ENCODE results near the gene KLHL26. TPM values are rescaled to one million over a fixed set of nuclear protein-coding genes. Genes with fewer than 3 reads are reported as not detected.

The KLHL26 gene
- total RNA-seq, 1 experiment from 2014 or later = 10.7 TPM

- peak overlapping the region in 2 of 3 experiments; percentile 39 to 77; a peak in 2 of 7 replicates for H3K27ac Mint-ChIP-seq
- Histone ChIP-seq H3T11ph (ENCODE audit: low read length) (no peak overlapping the region), H2BK20ac (ENCODE audit: low read depth, low read length, poor library complexity, severe bottlenecking) (no peak overlapping the region), H2AFZ (ENCODE audit: low read length) (no peak overlapping the region), H2BK5ac (ENCODE audit: insufficient read length, low read length) (no peak overlapping the region), H4K20me1 (ENCODE audit: control insufficient read depth, insufficient read depth, insufficient read length) (no peaks in the 10 kb centered on the region), H4K5ac (ENCODE audit: insufficient read length, low read depth, low read length) (no peak overlapping the region), H3K23ac (ENCODE audit: insufficient read length, low read depth, low read length) (no peak overlapping the region), H2BK15ac (ENCODE audit: low read depth, low read length) (no peak overlapping the region), H3K27ac (ENCODE audit: insufficient read length, low read depth, low read length) (no peak overlapping the region), H3K27me3 (ENCODE audit: insufficient read depth, low read length) (no peaks in the 10 kb centered on the region), H3K79me2 (ENCODE audit: insufficient read depth, low read length) (no peaks in the 10 kb centered on the region), H4K8ac (replicated peaks; ENCODE audit: insufficient read length, low read depth, low read length) (no peak overlapping the region), H3K9me3 (ENCODE audit: control insufficient read depth, low read depth, low read length) (no peaks in the 10 kb centered on the region), H3K4me2 (ENCODE audit: insufficient read depth, insufficient read length, low read length) (no peak overlapping the region), H3K9ac (ENCODE audit: extremely low read depth, insufficient read length, low read length) (no peak overlapping the region), H4K91ac (ENCODE audit: insufficient read length, low read depth, low read length) (no peak overlapping the region), H3K56ac (ENCODE audit: insufficient read length, low read depth, low read length) (no peak overlapping the region), H3K4me1 (ENCODE audit: insufficient read depth, low read length) (no peaks in the 10 kb centered on the region), H2BK120ac (ENCODE audit: low read depth, low read length, poor library complexity, severe bottlenecking) (no peak overlapping the region), H3K14ac (ENCODE audit: insufficient read depth, low read length) (no peak overlapping the region), H3K79me1 (ENCODE audit: insufficient read depth, low read depth, low read length, poor library complexity, severe bottlenecking) (no peaks in the 10 kb centered on the region), H2AK5ac (ENCODE audit: insufficient read length, low read length) (no peak overlapping the region), H3K23me2 (ENCODE audit: insufficient read length, low read depth, low read length, poor library complexity, severe bottlenecking) (no peaks in the 10 kb centered on the region), H3K4ac (ENCODE audit: low read depth, low read length) (no peak overlapping the region), H3K18ac (ENCODE audit: insufficient read length, low read depth, low read length) (no peak overlapping the region), H2BK12ac (ENCODE audit: insufficient read length, low read depth, low read length) (no peak overlapping the region)
- no peaks in the 10 kb centered on the region for H3K27me3 Mint-ChIP-seq (ENCODE audit: low read depth)
- DNase-seq = no peak
- peaks cover 2 to 9% of the 10 kb centered on the region in 2 experiments; a peak in 3 of 4 replicates for H3K4me1 Mint-ChIP-seq
- H3K4me3 Mint-ChIP-seq = no peak overlapping the region
- peaks cover 0 to 20% (median 14%) of the 10 kb centered on the region in 3 experiments; a peak in 5 of 7 replicates for H3K36me3 Mint-ChIP-seq (ENCODE audit: insufficient read depth in 1 of 3, low read depth in 3 of 3)
- TF ChIP-seq CTCF (conservative IDR thresholded peaks at IDR 0.05) = no peak
- H3K9me3 Mint-ChIP-seq = no peaks in the 10 kb centered on the region
- no CpG with 5 or more reads among the region's 11 CpGs for WGBS (ENCODE audit: extremely low coverage, insufficient read length, low lambda C conversion rate)
Measured at GRCh38 chr19:18669883-18670282, 33.1 kb downstream of the KLHL26 start.

Data from H9 (cell line).